SH-SY5Y (cell line): ENCODE data around the gene HSPA1B.

Experiments used
- GATA2 ChIP-seq: IDR thresholded peaks from 2 replicates; pipeline ENCODE4 v1.6.1; 2011; ENCODE audit warnings: mild to moderate bottlenecking, low read depth, low read length
- GATA3 ChIP-seq: IDR thresholded peaks from 2 replicates; pipeline ENCODE4 v1.6.1; 2011; ENCODE audit warnings: low read depth, mild to moderate bottlenecking, low read length, moderate library complexity

DNA sequence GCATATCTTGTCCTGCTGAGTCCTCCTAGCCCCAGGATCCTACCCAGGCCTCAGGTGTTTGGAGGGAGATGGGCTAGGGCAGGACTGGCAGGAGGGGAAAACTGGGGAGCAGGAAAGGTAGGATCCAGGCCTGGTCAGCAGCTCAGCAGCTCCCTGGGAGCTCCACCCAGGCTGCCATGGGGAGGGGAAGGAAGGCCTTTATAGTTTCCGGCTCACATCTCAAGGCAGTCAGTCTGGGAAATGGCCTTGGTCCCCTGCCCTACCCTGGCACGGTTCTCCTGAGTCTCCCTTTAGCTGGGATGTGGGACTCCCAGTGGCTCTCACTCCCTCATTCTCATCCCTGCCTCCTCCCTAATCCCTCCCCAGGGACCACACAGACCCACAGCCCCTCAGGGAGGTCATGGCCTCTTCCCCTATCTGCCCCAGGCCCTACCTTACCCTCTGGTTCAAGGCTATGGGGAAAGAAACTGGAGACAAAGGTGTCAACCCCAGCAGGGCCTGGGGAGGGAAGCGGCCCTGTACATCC is 49.6 kb downstream of the HSPA1B start:
- no peak for TF ChIP-seq GATA2
- no peak for TF ChIP-seq GATA3
